Erythroblast (primary cell): Measurements from ENCODE around the gene LTBP1.
A peak's percentile ranks its signal among the peaks of the same experiment; 100 is the strongest.

Experiments used
- DNase-seq, 2 experiments: peaks; one replicate each; lab custom pipeline; 2025; lab: John Stamatoyannopoulos, UW
- GATA1 ChIP-seq: IDR thresholded peaks from 2 replicates; pipeline ENCODE4 v1.6.1; 2011; ENCODE audit warnings: low read depth, mild to moderate bottlenecking, control low read depth, low read length, moderate library complexity
- POLR2A ChIP-seq: IDR thresholded peaks from 2 replicates; pipeline ENCODE4 v1.6.1; 2011; ENCODE audit warnings: mild to moderate bottlenecking, low read length

The LTBP1 gene

DNA sequence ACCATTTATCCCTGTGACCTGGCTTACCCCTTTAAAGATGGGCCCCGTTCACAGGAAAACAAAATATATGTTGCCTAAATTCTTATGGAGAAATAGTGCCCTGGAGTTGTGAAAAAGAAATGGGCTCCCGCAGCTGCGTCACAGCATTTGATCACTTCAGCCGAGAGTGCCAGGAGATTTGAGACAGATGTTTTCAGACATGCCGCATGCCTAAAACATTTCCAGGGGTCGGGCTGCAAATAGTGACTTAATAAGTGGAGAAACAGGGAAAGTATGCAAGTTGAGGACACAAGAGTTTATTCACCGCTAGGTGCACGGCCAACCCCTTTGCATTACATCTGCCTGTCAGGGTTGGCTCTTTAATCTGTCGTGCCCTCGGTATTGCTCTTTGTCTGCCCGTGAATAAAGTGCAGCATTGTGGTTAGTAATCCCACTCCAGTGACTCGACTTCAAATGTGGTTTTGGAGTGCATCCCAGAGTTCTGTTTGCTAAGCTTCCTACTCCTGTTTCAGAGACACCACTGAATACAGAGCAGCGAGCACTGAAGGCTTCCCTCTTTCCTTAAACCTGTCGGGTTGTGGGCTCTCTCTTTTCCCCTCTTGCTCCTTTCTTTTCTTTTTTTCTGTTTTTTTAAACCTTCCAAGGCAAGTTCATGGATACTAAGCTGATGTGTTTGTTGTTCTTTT, 187.5 kb downstream of the LTBP1 start:
- TF ChIP-seq POLR2A (no peak), GATA1 (no peak)
- no peak for DNase-seq

DNA sequence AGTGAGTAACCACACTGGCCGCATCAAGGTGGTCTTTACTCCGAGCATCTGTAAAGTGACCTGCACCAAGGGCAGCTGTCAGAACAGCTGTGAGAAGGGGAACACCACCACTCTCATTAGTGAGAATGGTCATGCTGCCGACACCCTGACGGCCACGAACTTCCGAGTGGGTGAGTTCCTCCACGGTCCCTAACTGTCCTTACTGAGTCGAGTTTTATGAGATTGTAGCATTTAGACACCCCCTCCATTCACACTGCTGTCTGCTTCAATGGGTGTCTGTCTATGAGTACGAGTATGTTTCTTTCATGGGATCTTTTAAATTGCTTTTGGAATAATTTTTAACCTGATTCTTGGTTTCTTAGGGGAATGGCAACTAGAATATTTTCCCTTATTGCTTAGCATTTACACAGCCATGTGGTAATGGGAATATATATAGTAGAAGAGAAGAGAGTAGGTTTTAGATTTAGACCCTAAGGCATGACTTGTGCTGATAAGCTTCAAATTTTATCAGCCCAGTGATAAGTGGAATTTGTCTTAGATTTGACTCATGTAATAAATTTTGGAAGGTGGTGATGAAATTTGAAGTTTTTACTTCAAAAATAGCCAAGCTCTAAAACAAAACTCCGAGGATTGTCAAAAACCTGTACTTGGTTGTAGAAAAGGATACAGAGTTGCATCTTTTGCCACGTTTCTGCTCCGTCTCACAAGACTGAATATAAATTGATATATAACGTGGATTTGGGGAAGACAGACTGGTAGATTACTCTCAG, 188.2 kb downstream of the LTBP1 start:
- TF ChIP-seq GATA1 (no peak), POLR2A (no peak)
- DNase-seq: peak in 1 of 2 experiments; percentile 37

DNA sequence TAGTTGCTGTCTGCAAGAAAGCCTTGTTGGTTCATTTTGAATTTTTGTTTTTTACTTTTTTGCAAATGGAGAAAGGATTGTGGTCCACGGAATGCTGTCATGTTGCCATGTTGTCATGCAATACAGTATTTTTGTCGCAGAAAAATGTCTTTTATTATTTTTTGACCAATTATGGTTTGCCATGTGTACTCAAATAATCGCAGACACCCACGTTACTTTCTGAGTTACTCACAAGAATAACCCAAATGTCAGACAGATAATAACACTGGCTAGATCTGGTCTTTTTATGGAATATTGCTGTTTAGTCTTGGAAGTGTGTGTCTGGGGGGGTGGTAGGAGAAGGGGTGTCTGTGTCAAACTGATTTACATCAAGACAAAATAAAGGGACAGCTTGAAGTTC, 188.9 kb downstream of the LTBP1 start:
- TF ChIP-seq POLR2A (no peak), GATA1 (no peak)
- no peak for DNase-seq

DNA sequence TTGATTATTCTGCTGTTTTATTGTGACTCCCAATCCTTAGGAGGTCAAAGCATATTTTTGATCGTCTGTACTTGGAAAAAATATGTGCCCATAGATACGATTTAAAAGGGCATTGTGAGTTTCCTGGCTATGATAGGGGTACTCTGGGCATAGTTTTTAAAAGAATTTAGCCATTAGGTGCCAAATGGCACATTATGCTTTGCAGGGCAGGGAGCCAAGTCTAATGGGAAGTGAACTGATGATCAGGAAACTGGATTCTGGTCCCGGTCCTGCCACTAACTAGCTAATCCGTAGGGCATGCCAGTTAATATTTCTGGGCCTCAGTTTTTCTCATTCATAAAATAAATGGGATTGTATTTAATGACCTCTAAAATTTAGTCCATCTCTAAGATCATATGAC, 189.3 kb downstream of the LTBP1 start:
- DNase-seq: no peak
- TF ChIP-seq POLR2A (no peak), GATA1 (no peak)

DNA sequence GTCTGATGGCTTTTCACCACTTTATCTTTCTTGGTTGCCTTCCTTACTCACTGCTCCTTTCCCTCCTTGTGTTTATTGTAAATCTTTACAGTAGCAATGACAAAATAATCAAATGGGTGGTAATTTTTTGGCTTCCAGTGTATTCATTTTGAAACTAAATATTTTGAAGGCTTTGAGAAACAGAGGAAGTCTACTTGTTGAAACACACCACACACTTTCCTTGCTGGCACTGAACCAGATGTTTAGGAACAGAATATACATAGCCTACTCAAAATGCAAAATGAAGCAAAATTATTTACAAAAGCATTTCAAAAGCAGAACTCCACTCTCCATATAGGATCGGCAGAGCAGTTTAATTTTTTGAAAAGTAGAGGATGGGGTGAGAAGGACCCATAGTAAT, 189.8 kb downstream of the LTBP1 start:
- TF ChIP-seq POLR2A (no peak), GATA1 (no peak)
- DNase-seq: no peak

DNA sequence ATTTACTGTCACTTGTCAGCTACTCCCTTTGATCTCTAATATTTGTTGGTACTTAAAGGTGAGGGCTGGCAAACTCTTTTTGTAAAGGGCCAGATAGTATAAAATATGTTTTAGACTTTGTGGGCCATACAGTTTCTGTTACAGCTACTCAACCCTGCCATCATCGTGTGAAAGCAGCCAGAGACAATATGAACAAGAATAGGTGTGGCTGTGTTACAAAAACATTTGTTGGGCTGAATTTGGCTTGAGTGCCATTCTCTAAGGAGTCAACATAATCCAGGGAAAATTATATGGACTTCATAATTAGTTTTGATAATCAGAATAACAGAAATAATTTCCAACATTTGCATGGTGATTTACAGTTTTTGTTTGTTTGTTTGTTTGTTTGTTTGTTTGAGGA, 190.6 kb downstream of the LTBP1 start:
- no peak for DNase-seq
- TF ChIP-seq POLR2A (no peak), GATA1 (no peak)

DNA sequence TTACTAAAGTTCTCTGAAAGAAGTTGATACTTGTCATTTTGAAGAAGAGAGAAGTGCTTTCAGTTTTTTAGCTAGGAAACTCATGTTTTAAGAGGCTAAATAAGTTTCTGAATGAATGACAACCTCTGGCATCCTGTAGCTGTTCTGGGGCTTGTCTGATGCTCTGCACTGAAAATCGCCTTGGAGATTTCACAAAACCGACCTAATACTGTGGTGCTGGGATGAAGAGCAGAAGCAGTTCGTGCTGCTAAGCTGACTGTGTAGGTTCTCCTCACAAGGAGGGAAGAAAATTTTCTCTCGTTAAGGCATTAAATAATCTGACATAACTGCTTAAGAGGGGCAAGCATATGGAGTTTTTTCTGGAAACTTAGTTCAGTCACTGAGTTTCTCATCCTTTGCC, 193.2 kb downstream of the LTBP1 start:
- TF ChIP-seq GATA1: no peak
- no peak for TF ChIP-seq POLR2A
- DNase-seq: no peak

DNA sequence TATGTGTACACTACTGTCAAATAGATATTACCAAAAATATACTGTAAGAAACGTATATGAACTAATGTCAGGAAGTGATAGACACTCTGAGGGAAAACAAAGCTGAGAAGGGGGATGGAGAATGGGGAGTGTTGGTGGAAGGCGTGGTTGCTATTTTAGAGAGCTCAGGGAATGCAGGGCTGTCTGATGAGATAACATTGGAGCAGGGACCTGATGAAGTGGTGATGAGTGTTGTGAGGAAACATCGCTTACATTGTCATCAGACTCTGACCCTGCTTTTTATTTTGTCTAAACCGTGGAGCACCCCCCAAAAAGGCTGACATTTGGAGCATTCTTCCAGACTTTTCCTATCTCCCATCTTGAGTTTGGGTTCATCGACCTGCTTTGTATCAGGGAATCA, 194.7 kb downstream of the LTBP1 start:
- TF ChIP-seq POLR2A (no peak), GATA1 (no peak)
- DNase-seq: peak; percentile 50 to 62

DNA sequence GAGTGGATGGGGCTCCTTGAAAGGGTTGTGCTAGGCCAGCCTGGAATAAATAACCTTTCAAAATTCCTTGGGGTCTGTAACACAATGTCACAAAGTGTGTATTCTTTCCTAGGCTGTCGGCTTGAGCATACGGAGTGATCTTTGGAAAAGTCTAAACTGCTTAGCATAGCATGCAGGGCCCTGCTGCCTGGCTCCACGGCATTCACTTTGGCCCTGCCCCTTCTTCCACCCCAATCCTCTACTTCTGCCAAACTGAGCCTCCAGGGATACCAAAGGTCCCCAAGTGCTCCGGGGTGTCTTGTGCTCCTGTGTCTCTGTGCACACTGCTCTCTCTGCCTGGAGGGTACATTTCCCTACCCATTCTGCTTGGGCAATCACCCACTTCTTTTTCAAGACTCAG, 196.1 kb downstream of the LTBP1 start:
- no peak for TF ChIP-seq GATA1
- no peak for TF ChIP-seq POLR2A
- no peak for DNase-seq

DNA sequence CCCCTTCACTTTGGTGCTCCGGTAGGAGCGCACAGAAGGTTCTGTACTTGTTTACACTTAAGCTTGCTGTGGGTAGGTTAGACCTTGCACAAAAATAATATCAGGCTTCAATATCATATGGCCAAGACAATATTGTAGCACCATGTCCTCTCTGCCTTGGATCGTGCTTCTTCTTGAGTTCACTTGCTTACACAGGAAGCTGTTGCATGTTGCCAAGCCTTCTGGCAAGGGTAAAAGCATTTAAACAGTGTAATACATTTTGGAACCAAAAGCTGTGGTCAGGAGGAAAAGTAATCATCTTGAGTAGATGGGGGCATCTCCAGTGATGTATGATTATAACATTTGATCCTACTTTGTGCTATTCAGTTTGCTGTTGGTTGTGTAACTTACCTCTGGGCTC, 197.5 kb downstream of the LTBP1 start:
- TF ChIP-seq GATA1: no peak
- no peak for TF ChIP-seq POLR2A
- no peak for DNase-seq

DNA sequence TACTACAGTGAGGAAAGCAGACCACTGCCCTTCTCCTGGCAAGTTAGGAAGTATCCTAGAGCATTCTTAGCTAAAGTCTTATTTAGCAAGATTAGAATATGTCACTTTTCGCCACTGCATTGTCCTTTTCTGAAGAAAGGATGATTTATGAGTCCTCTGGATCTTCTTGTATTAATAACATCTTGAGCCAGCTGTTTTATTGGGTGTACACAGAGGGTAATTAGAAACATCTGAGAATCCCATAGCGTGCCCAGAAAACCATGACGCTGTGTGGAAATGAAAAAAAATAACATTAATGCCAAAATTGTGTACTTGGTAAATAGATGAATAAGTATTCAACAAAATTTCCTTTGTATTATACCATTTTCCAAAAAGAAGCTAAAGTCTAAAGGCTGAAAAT, 198.7 kb downstream of the LTBP1 start:
- no peak for DNase-seq
- TF ChIP-seq POLR2A: no peak
- TF ChIP-seq GATA1: no peak

DNA sequence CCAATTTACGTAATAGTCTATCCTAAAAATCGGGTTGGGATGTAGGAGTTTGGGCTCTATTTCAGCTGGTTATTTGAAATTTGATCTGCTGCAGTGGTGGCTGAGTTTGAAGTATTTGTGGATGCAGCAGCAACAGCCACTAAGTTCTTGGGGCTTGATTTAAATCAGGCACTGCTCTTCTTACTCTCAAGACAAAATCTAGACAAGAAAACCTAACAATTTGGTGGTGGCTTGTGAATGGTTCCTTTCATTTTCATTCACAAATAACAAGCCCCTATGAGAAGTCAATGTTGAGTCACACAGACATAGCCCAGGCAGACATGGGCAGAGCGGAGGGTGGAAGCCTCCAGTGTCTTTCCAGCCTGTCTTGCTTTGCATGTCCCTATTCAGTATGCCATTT, 199.3 kb downstream of the LTBP1 start:
- DNase-seq: no peak
- no peak for TF ChIP-seq POLR2A
- no peak for TF ChIP-seq GATA1

DNA sequence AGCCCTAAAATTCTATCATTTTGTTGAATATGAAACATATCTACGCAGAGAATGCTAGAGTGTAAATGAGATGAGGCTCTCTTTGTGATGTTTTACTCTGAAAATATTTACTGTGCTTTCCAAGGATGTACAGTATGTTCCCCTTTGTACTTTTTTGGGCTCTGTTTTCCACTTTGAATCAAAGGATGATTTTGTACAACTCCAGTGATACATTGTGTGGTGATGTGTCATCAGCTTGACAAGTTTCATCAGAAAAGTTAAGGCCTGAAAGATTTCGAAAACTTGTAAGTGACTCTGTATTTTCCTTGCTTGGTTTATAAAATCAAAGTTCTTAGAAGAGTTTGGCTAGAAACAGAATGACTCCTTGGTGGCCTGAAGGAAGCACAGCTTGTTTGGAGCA, 206.3 kb downstream of the LTBP1 start:
- no peak for TF ChIP-seq GATA1
- no peak for TF ChIP-seq POLR2A
- DNase-seq: no peak

DNA sequence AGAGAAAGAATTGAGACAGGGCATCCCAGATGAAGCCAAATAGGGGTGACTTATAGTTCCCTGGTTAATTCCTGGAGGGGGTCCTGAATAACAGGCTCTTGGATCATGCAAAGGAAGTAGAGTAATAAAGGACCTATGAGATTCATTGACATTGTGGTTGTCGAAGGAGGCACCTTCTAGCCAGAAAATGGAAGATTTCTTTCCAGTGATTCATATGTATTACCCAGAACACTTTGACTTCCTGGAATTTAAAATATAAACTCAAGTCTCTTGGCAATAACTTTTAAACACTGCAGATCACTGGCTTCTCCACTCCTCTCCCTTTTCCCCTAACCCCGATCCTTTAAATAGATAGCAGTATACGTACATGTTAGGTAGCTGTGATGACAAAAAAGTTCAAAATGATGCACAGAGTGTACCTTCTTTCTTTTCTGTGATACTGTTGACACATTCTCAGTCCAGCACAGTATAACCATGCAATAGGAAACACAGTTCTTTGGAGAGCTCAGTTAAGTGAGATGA, 211.8 kb downstream of the LTBP1 start:
- TF ChIP-seq POLR2A: no peak
- TF ChIP-seq GATA1: no peak
- no peak for DNase-seq
